GM19467 (cell line): Measurements from ENCODE around the gene ADRA1B.

Experiments used
- ATAC-seq: cut with Tn5 transposase; IDR thresholded peaks from one replicate; pipeline ENCODE4 v1.9.1; 2021; ENCODE audit warnings: mild to moderate bottlenecking, moderate library complexity; ENCODE audit not compliant: unreplicated experiment

ADRA1B gene

GRCh38 chr5:159901308-159901707, 15.0 kb upstream of the ADRA1B start:
- no peak for ATAC-seq

GRCh38 chr5:159901772-159902171, 14.5 kb upstream of the ADRA1B start:
- ATAC-seq: no peak

GRCh38 chr5:159902444-159903121, 13.7 kb upstream of the ADRA1B start:
- ATAC-seq: no peak

- no peak for ATAC-seq
These were observed 13.2 kb upstream of the ADRA1B start for GRCh38 chr5:159903131-159903530.

- no peak for ATAC-seq
These were observed 11.4 kb upstream of the ADRA1B start for GRCh38 chr5:159904874-159905273.

GRCh38 chr5:159905496-159905895, 10.8 kb upstream of the ADRA1B start:
- no peak for ATAC-seq

- no peak for ATAC-seq
These were observed 9.8 kb upstream of the ADRA1B start for GRCh38 chr5:159906463-159906862.

- no peak for ATAC-seq
These were observed 9.3 kb upstream of the ADRA1B start for GRCh38 chr5:159906943-159907342.

GRCh38 chr5:159907689-159908590, 8.3 kb upstream of the ADRA1B start:
- ATAC-seq: no peak

- ATAC-seq: no peak
These were observed 7.7 kb upstream of the ADRA1B start for GRCh38 chr5:159908591-159908940.

- no peak for ATAC-seq
These were observed 7.2 kb upstream of the ADRA1B start for GRCh38 chr5:159909126-159909525.

- ATAC-seq: no peak
These were observed 6.0 kb upstream of the ADRA1B start for GRCh38 chr5:159910207-159910842.

GRCh38 chr5:159910843-159911229, 5.4 kb upstream of the ADRA1B start:
- no peak for ATAC-seq

GRCh38 chr5:159911349-159911748, 4.9 kb upstream of the ADRA1B start:
- no peak for ATAC-seq

- ATAC-seq: no peak
These were observed 4.1 kb upstream of the ADRA1B start for GRCh38 chr5:159912033-159912800.

- ATAC-seq: no peak
These were observed 3.2 kb upstream of the ADRA1B start for GRCh38 chr5:159913048-159913447.

GRCh38 chr5:159913501-159913900, 2.8 kb upstream of the ADRA1B start:
- ATAC-seq: no peak

- ATAC-seq: no peak
These were observed 819 bp downstream of the ADRA1B start for GRCh38 chr5:159916841-159917761.

GRCh38 chr5:159917994-159918393, 1.7 kb downstream of the ADRA1B start:
- no peak for ATAC-seq

- no peak for ATAC-seq
These were observed 5.4 kb downstream of the ADRA1B start for GRCh38 chr5:159921721-159922120.
